HepG2 (cell line): Measurements from ENCODE around the gene TLL2. TPM values are rescaled to one million over a fixed set of nuclear protein-coding genes. Genes with fewer than 3 reads are reported as not detected.
A peak's percentile ranks its signal among the peaks of the same experiment; 100 is the strongest.

Experiments
- BRCA1 ChIP-seq: sonication (generic); formaldehyde crosslinking; IDR thresholded peaks from 2 replicates; pipeline ENCODE4 v1.4.0; 2020; ENCODE audit warnings: missing genetic modification reagents
- FOSL2 ChIP-seq: sonication (generic); formaldehyde crosslinking; IDR thresholded peaks from 2 replicates; pipeline ENCODE4 v1.4.0; 2020; ENCODE audit warnings: missing genetic modification reagents
- FOXM1 ChIP-seq: sonication (generic); formaldehyde crosslinking; IDR thresholded peaks from 2 replicates; pipeline ENCODE4 v1.5.0; 2020; ENCODE audit warnings: missing genetic modification reagents
- GATAD1 ChIP-seq: IDR thresholded peaks from 2 replicates; pipeline ENCODE4 v1.6.1; 2016; ENCODE audit warnings: missing genetic modification reagents, missing compliant biosample characterization
- GATAD2A ChIP-seq: IDR thresholded peaks from 2 replicates; pipeline ENCODE4 v1.6.1; 2016
- HOXA7 ChIP-seq: sonication (generic); formaldehyde crosslinking; IDR thresholded peaks from 2 replicates; pipeline ENCODE4 v1.8.1; 2022; ENCODE audit warnings: mild to moderate bottlenecking, missing genetic modification reagents, moderate library complexity
- KDM1A ChIP-seq: IDR thresholded peaks from 2 replicates; pipeline ENCODE4 v1.6.1; 2016; ENCODE audit warnings: missing compliant biosample characterization
- KLF13 ChIP-seq: sonication (generic); formaldehyde crosslinking; IDR thresholded peaks from 2 replicates; pipeline ENCODE4 v1.4.0; 2020; ENCODE audit warnings: mild to moderate bottlenecking, missing genetic modification reagents
- MAFK ChIP-seq, 2 experiments: IDR thresholded peaks in 1 of 2; conservative IDR thresholded peaks in 1 of 2; 2 replicates each; pipeline ENCODE4 v1.6.1; 2011; ENCODE audit warnings: improper control_type of control experiment in 2 of 2, low read length in 2 of 2
- NFYC ChIP-seq: IDR thresholded peaks from 2 replicates; pipeline ENCODE4 v1.6.1; 2016; ENCODE audit warnings: missing genetic modification reagents, missing compliant biosample characterization
- NR2F6 ChIP-seq, 2 experiments: IDR thresholded peaks; 2 replicates each; pipeline ENCODE4 v1.6.1; 2016; ENCODE audit warnings: antibody characterized with exemption in 1 of 2, mild to moderate bottlenecking in 1 of 2
- PITX1 ChIP-seq: sonication (generic); formaldehyde crosslinking; IDR thresholded peaks from 2 replicates; pipeline ENCODE4 v1.5.1; 2020; ENCODE audit warnings: mild to moderate bottlenecking, missing genetic modification reagents
- REXO4 ChIP-seq: sonication (generic); formaldehyde crosslinking; IDR thresholded peaks from 2 replicates; pipeline ENCODE4 v1.8.0; 2022; ENCODE audit warnings: missing genetic modification reagents, mild to moderate bottlenecking, borderline replicate concordance
- SATB2 ChIP-seq: sonication (generic); formaldehyde crosslinking; IDR thresholded peaks from 2 replicates; pipeline ENCODE4 v1.5.0; 2020; ENCODE audit warnings: missing genetic modification reagents
- SRSF1 ChIP-seq: fragments of 200-400 bp; formaldehyde crosslinking; optimal IDR thresholded peaks from 2 replicates; pipeline ENCODE3; 2017; ENCODE audit warnings: mild to moderate bottlenecking, low read depth, low read length, moderate library complexity
- U2AF2 ChIP-seq: fragments of 200-400 bp; formaldehyde crosslinking; IDR thresholded peaks from 2 replicates; pipeline ENCODE4 v1.6.1; 2017; ENCODE audit warnings: low read depth, mild to moderate bottlenecking, low read length
- ZBTB7B ChIP-seq: sonication (generic); formaldehyde crosslinking; IDR thresholded peaks from 2 replicates; pipeline ENCODE4 v1.4.0; 2020; ENCODE audit warnings: missing genetic modification reagents
- ZNF138 ChIP-seq: sonication (generic); formaldehyde crosslinking; IDR thresholded peaks from 2 replicates; pipeline ENCODE4 v1.5.0; 2020; ENCODE audit warnings: mild to moderate bottlenecking, low read depth, missing genetic modification reagents
- ZNF24 ChIP-seq: fragments of 450-650 bp; IDR thresholded peaks from 2 replicates; pipeline ENCODE4 v1.6.1; 2017; ENCODE audit warnings: antibody characterized with exemption, mild to moderate bottlenecking
- ZNF251 ChIP-seq: sonication (generic); formaldehyde crosslinking; IDR thresholded peaks from 2 replicates; pipeline ENCODE4 v1.9.0; 2021; ENCODE audit warnings: mild to moderate bottlenecking, missing genetic modification reagents
- ZNF326 ChIP-seq: sonication (generic); formaldehyde crosslinking; IDR thresholded peaks from 2 replicates; pipeline ENCODE4 v1.4.0; 2020; ENCODE audit warnings: missing genetic modification reagents, borderline replicate concordance
- ZNF350 ChIP-seq: sonication (generic); formaldehyde crosslinking; IDR thresholded peaks from 2 replicates; pipeline ENCODE4 v1.4.0; 2020; ENCODE audit warnings: mild to moderate bottlenecking, low read depth, missing genetic modification reagents, borderline replicate concordance
- ZNF430 ChIP-seq: sonication (generic); formaldehyde crosslinking; IDR thresholded peaks from 2 replicates; pipeline ENCODE4 v1.9.0; 2021; ENCODE audit warnings: mild to moderate bottlenecking, missing genetic modification reagents
- ZNF660 ChIP-seq: sonication (generic); formaldehyde crosslinking; IDR thresholded peaks from 2 replicates; pipeline ENCODE4 v1.5.1; 2020; ENCODE audit warnings: mild to moderate bottlenecking, low read depth, missing genetic modification reagents, borderline replicate concordance
- ZNF703 ChIP-seq: sonication (generic); formaldehyde crosslinking; IDR thresholded peaks from 2 replicates; pipeline ENCODE4 v1.5.1; 2020; ENCODE audit warnings: missing genetic modification reagents, mild to moderate bottlenecking, moderate library complexity, borderline replicate concordance
- ZNF781 ChIP-seq: sonication (generic); formaldehyde crosslinking; IDR thresholded peaks from 2 replicates; pipeline ENCODE4 v1.5.1; 2020; ENCODE audit warnings: borderline replicate concordance, mild to moderate bottlenecking, missing genetic modification reagents; ENCODE audit errors: not compliant biosample characterization
- polyA plus RNA-seq, 8 experiments: library from polyadenylated mRNA; depleted of rRNA in 3 of 8; stranded (reverse) in 7 of 8; unstranded in 1 of 8; fragments of >200 nt; fragmentation: Illumina TruSeq in 4 of 8; extraction: Trizol in 4 of 8; gene quantifications; 2 replicates each; pipeline versions ENCODE4 v1.2.1 to v1.2.3, GENCODE V29; 2011 to 2016; ENCODE audit warnings: low read depth in 4 of 8, missing spikeins in 1 of 8, mixed read lengths in 1 of 8; ENCODE audit not compliant: insufficient read depth in 1 of 8
- total RNA-seq, 5 experiments: library from RNA; depleted of rRNA; stranded (reverse); fragments of >200 nt; fragmentation: Illumina TruSeq; extraction: Trizol; gene quantifications; 2 replicates each; pipeline ENCODE4 v1.2.3, GENCODE V29; 2016; ENCODE audit warnings: low read depth in 1 of 5
- TF ChIP-seq, protein P1 (sequence below): IDR thresholded peaks from 2 replicates; pipeline ENCODE4 v1.6.1; 2012; ENCODE audit warnings: inconsistent platforms
- TF ChIP-seq, protein P2 (sequence below): sonication (generic); formaldehyde crosslinking; IDR thresholded peaks from 2 replicates; pipeline ENCODE4 v1.5.0; 2020; ENCODE audit warnings: missing genetic modification reagents
- TF ChIP-seq, protein P3 (sequence below): IDR thresholded peaks from 2 replicates; pipeline ENCODE4 v1.6.1; 2016; ENCODE audit warnings: mild to moderate bottlenecking
- TF ChIP-seq, protein P4 (sequence below): sonication (generic); formaldehyde crosslinking; IDR thresholded peaks from 2 replicates; pipeline ENCODE4 v1.5.0; 2020; ENCODE audit warnings: missing genetic modification reagents, mild to moderate bottlenecking, borderline replicate concordance

TLL2 gene
- total and polyA plus RNA-seq, 2 of the 13 experiments (the other 11 are each of a cell fraction or from before 2014, with no cell fraction given) = 0.09 TPM; not detected in 1

DNA sequence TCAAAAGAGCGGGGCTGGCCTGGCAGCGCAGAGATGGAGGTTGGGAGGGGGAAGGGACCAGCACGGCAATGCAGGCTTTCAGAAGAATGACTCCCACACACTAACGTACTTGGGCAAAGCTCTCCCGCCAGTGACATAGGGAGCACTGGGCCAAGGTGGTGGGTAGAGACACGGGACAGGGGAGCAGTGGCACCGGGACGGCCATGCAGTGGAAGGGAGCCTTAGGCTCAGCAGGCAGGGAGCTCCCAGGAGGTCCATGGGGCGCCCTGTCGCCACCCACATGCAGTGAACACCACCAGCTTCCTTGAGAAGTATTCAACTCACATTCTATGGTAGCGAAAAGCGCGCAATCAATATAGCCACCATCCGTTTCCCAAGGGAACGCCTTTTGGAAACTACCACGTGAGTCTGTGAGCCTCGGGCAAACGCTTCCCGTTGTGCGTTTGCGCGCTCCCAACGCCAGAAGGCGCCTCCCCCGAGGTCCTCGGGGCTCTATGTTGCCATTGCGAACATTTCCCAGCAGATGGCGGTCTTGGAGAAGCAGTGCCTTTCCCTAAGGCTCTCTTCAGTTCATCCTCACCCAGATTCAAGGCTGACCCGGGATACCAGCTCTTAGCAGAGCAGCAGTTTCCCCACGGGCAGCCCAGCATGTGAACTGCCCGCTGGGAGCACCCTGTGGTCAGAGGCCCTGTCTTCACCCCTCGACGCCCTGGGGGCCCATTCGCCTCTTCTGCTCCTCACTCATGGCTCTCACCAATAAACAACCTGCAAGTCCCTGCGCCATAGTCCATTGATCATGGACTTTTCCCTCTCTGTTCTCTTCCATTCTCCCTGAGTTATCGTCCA, 138.5 kb downstream of the TLL2 start (continued):
- no peak for TF ChIP-seq ZNF781 (CRISPR knock-in tag)
- TF ChIP-seq, protein P1, sequence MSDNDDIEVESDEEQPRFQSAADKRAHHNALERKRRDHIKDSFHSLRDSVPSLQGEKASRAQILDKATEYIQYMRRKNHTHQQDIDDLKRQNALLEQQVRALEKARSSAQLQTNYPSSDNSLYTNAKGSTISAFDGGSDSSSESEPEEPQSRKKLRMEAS = peak; percentile 79
- no peak for TF ChIP-seq FOXM1
- TF ChIP-seq ZNF430 (CRISPR knock-in tag) = no peak
- TF ChIP-seq, protein P2, sequence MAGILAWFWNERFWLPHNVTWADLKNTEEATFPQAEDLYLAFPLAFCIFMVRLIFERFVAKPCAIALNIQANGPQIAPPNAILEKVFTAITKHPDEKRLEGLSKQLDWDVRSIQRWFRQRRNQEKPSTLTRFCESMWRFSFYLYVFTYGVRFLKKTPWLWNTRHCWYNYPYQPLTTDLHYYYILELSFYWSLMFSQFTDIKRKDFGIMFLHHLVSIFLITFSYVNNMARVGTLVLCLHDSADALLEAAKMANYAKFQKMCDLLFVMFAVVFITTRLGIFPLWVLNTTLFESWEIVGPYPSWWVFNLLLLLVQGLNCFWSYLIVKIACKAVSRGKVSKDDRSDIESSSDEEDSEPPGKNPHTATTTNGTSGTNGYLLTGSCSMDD (CRISPR knock-in tag) = no peak
- no peak for TF ChIP-seq NR2F6 (IDR thresholded peaks at IDR 0.05)
- no peak for TF ChIP-seq NR2F6 (CRISPR knock-in tag; IDR thresholded peaks at IDR 0.05)
- TF ChIP-seq KDM1A (CRISPR knock-in tag) = no peak
- peak; percentile 58 for TF ChIP-seq GATAD2A (CRISPR knock-in tag)
- TF ChIP-seq NFYC (CRISPR knock-in tag) = no peak
- TF ChIP-seq ZNF251 (CRISPR knock-in tag) = no peak
- no peak for TF ChIP-seq ZNF703 (CRISPR knock-in tag)
- no peak for TF ChIP-seq ZNF326 (CRISPR knock-in tag)
- TF ChIP-seq ZNF138 (CRISPR knock-in tag) = no peak
- TF ChIP-seq HOXA7 (CRISPR knock-in tag) = no peak
- TF ChIP-seq ZBTB7B (CRISPR knock-in tag) = no peak
- no peak for TF ChIP-seq ZNF24
- 0 out of 2 replicates have a peak, but pooled peaks have one; percentile 23 for TF ChIP-seq ZNF350 (CRISPR knock-in tag)
- no peak for TF ChIP-seq BRCA1 (CRISPR knock-in tag)
- no peak for TF ChIP-seq PITX1
- TF ChIP-seq, protein P3, sequence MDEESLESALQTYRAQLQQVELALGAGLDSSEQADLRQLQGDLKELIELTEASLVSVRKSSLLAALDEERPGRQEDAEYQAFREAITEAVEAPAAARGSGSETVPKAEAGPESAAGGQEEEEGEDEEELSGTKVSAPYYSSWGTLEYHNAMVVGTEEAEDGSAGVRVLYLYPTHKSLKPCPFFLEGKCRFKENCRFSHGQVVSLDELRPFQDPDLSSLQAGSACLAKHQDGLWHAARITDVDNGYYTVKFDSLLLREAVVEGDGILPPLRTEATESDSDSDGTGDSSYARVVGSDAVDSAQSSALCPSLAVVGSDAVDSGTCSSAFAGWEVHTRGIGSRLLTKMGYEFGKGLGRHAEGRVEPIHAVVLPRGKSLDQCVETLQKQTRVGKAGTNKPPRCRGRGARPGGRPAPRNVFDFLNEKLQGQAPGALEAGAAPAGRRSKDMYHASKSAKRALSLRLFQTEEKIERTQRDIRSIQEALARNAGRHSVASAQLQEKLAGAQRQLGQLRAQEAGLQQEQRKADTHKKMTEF (CRISPR knock-in tag) = peak; percentile 47; the same call in 1 of the 2 replicates
- TF ChIP-seq MAFK (conservative IDR thresholded peaks at IDR 0.05 in 1 of 2, IDR thresholded peaks at IDR 0.05 in 1 of 2; ENCODE audit: low read length in 2 of 2) = no peak
- no peak for TF ChIP-seq SATB2 (CRISPR knock-in tag)
- no peak for TF ChIP-seq FOSL2 (CRISPR knock-in tag)
- no peak for TF ChIP-seq SRSF1
- no peak for TF ChIP-seq REXO4 (CRISPR knock-in tag)
- no peak for TF ChIP-seq KLF13 (CRISPR knock-in tag)
- peak; percentile 43; the same call in 1 of the 2 replicates for TF ChIP-seq GATAD1 (CRISPR knock-in tag)
- TF ChIP-seq, protein P4, sequence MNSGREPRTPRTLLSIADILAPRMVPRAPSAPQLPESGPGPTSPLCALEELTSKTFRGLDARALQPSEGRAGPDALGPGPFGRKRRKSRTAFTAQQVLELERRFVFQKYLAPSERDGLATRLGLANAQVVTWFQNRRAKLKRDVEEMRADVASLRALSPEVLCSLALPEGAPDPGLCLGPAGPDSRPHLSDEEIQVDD (CRISPR knock-in tag) = no peak
- no peak for TF ChIP-seq U2AF2
- TF ChIP-seq ZNF660 (CRISPR knock-in tag) = no peak
